Stimulated activated CD8-positive, alpha-beta memory T cell treated with anti-CD3 and anti-CD28 coated beads, Interleukin-15, amount 100 ng/mL, for 1 hour (primary cell): Measurements from ENCODE around the gene TCAIM.
"Not testable (repeated sequence)": the region's sequence is repeated elsewhere in the genome, so short reads cannot be mapped to it uniquely, and the experiment has no call there.

Experiments
- DNase-seq: peaks from one replicate; pipeline ENCODE4 v3.0.0-alpha.2; 2020; ENCODE audit warnings: low read depth

The TCAIM gene

DNA sequence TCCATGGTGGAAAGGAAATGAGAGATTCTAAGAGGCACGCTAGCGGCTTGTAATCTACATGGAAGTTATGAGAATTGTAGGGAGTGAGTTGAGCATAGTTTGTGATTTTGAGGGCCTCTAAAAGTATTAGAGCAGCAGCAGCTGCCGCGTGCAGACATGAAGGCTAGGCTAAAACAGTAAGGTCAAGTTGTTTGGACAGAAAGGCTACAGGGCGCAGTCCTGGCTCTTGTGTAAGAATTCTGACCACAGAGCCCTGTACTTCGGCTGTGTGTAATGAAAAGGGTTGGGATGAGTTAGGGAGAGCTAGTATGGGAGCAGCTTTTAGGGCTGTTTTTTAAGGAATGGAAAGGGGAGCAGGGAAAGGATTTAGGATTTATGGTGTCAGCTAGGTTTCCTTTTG is 8.0 kb downstream of the TCAIM start:
- not testable (repeated sequence) for DNase-seq

- DNase-seq: no peak
These were observed 10.4 kb downstream of the TCAIM start for GRCh38 chr3:44348993-44349392.

- DNase-seq: no peak
These were observed 14.9 kb downstream of the TCAIM start for GRCh38 chr3:44353355-44353924.

- DNase-seq: no peak
These were observed 16.9 kb downstream of the TCAIM start for GRCh38 chr3:44355362-44356033.

DNA sequence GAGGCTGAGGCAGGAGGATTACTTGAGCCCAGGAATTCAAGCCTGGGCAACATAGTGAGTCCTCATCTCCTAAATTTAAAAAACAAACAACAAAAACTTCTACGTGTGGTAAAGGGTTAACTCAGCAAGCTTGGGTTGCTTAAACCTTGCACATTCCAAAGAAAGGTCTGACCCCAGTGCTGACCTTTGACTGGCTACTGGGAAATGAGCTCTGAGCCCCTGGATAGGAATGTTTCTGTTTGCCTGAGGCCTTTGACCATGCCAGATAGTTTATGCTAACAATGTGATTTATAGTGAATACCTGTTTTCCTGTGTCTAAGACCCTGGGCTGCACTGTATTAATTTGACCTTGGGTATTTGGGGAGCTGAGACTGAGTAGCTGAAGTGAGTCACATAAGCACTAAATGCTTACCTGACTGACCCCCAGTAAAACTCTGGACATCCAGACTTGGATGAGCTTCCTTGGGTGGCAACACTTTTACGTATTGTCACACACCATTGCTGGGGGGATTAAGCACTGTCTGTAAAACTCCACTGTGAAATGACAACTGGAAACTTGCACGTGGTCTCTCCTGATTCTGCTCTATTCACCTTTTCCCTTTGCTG is 20.7 kb downstream of the TCAIM start:
- DNase-seq: no peak

GRCh38 chr3:44363591-44363990 is 25.0 kb downstream of the TCAIM start:
- DNase-seq: no peak

DNA sequence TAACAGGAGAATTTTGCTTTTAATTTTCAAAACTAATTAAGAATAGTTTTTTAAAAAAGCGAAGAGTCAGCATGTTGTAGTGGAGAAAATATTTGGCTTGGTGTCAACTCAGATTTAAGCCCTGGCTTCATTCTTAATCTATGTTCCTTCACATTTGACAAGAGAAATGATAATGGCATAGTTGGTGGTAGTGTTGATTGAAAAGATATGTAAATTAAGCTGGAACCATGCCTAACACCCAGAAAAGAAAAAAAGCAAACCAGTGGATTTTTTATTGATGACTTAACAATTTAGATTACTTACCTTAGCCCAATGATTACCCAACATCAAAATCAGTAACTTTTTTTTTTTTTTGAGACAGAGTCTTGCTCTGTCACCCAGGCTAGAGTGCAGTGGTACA is 27.4 kb downstream of the TCAIM start:
- no peak for DNase-seq

DNA sequence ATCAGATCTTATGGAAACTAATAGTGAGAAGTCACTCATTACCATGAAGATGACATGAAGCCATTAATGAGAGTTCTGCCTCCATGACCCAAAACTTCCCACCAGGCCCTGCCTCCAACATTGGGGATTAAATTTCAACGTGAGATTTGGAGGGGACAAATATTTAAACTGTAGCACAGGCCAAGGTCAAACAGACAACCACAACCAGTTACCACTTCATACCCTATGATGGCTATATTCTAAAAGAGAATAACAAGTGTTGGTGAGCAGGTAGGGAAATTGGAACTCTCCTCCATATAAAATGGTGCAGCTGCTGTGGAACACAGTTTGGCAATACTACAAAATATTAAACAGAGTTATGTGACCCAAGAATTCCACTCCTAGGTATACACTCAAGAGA is 36.9 kb downstream of the TCAIM start:
- no peak for DNase-seq

DNA sequence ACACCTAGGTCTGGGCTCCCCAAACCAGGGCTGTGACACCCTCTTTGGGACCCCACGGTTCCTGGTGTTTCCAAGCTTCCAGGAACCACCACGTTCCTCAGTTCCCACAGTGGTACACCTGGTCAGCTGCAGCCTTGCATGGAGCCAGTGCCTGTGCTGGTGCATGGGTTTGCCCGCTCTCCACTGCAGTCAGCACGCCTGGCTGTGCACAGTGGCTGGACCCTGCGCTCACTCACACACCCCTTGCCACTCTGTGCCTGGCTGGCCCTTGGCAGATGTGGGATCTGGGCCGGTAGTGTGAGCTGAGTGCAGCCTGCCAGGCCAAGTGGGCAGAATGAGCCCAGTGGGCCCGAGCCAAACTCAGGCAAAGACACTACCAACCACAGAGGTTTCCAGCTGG is 48.8 kb downstream of the TCAIM start:
- no peak for DNase-seq

DNA sequence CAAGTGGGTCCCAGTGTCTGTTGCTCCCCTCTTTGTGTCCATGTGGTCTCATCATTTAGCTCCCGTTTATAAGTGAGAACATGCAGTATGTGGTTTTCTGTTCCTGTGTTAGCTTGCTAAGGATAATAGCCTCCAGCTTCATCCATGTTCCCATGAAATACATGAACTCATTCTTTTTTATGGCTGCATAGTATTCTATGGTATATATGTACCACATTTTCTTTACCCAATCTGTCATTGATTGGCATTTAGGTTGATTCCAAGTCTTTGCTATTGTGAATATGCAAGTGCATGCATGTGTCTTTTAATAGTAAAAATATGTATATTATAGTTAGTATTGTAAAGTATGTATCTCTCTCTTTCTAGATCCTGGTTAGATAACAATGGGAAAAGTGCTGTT is 53.9 kb downstream of the TCAIM start:
- no peak for DNase-seq

- no peak for DNase-seq
These were observed 57.1 kb downstream of the TCAIM start for GRCh38 chr3:44395714-44396113.

DNA sequence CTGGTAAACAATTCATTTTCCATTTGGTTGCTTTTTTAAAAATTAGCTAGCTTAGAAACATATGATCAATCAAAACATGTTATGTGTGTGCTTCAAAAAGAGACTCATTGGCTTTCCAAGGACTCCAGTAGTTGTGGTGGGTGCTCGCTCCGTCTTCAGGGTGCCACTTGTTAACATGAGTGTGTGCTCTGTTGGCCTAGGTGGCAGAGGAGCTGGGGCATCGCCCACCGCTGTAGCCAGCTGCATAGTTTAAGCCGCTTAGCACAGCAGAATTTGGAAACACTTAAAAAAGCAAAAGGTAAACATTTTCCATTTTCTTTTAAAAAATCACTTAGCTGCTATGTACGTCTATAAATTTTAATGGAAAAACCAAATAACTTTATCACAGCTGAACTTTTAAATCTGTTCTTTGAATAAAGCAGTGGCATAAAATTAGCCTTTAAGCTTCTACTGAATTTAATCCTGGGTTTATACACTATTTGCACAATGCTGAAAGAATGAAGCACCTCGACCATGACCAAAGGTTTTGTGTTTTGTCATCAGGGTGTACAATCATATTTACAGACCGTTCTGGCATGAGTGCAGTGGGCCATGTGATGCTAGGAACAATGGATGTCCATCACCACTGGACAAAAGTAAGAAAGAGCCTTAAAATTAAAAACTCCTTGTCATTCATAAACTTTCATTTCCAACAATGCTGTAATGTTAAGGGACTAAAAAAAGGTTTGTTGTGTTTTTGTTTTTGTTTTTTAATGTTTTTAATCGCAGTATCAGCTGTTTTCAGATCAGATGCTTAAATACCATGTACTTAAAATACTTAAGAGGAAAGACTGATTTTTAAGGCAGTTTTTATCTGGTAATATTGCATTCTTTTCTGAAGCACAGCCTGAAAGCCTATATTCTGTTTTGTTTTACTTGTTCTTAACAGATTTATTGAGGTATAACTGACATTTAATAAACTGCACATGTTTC is 57.9 kb downstream of the TCAIM start:
- no peak for DNase-seq

DNA sequence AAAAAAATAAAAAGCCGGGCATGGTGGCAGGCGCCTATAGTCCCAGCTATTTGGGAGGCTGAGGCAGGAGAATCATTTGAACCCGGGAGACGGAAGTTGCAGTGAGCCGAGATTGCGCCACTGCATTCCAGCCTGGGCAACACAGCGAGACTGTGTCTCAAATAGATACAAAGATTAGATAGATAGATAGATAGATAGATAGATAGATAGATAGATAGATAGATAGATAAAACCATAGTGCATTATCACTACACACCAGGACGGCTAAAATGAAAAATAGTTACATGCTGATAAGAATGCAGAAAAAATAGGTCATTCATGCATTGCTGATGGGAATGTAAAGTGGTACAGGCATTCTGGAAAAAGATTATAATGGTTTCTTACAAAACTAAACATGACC is 59.7 kb downstream of the TCAIM start:
- not testable (repeated sequence) for DNase-seq

DNA sequence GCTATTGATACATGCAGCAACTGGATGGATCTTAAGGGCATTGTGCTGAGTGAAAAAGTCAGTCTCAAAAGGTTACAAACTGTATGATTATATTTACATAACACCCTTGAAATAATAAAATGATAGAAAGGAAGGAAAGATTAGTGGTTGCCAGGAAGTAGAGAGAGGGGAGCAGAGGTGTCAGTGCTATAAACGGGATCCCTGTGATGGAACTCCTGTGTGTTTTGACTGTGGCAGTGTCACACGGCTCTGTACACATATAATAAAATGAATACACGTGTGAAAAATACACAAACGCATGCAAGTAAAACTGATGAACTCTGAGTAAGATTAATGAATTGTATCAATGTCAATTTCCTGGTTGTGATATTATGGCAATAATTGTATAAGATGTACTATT is 60.3 kb downstream of the TCAIM start:
- DNase-seq: no peak

DNA sequence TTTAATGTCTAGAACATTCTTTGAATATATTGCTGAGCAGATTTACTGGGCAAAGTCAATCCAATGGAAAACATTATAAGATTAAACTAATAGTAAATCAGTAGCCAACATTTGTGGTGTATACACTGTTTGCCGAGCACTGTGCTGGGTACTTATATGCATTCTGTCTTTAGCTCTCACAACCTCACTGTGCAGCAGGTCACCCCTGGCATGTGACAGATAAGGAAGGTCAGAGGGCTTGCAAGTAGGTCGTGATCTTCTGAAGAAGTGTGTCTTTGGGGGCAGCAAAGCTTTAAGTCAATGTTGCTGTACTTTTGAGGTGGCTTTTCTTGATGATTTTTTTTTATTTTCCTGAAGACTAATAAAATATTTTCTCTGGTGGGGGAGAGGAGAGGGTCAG is 62.2 kb downstream of the TCAIM start:
- no peak for DNase-seq

DNA sequence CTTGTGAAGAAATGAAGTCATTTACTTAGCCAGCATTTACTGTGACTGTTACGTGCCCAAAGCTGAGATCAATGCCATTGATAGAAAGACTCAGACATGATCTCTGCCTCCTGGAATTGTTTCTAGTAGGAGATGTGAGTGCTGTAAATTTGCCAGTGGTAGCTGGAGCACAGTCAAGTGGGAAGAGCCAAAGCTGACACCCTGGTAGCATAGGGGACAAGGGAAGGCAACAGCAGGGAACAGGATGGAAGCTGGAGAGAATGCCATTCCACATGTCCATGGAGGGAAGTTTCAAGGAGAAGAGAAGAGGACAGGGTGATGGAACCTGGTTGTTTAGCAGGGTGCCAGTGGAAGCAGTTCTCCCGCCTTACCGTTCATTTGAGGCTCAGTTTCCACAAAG is 64.0 kb downstream of the TCAIM start:
- no peak for DNase-seq

GRCh38 chr3:44409640-44410410 is 71.3 kb downstream of the TCAIM start:
- DNase-seq: no peak

DNA sequence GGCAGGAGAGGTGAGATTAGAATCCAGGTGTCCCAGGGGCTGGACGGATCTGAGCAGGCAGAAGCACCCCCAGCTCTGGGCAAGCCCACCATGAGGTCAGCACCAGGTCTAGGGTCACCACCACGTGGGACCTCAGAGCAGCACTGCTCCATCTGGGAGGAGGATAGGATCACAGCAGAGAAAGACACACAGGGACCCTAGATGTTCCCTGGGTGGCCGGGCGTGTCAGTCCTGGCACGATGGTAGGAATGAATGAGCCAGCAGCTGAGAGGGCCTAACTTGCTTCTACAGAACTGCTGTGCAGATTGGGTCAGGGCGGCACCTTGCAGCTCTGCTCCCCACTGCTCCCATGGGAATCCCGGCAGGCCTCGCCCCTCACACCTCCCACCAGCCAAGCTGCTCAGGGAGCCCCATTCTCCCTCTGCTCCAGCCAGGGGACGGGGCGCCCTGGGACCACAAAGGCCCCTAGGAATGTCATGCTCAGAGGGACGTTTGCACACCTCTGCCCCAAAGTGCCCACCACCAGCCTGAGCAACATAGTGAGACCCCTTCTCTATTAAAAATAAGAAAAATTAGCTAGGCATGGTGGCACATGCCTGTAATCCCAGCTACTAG is 72.6 kb downstream of the TCAIM start:
- DNase-seq: no peak

- DNase-seq: no peak
These were observed 73.8 kb downstream of the TCAIM start for GRCh38 chr3:44412365-44412764.

- no peak for DNase-seq
These were observed 76.0 kb downstream of the TCAIM start for GRCh38 chr3:44414517-44415090.

- DNase-seq: no peak
These were observed 76.9 kb downstream of the TCAIM start for GRCh38 chr3:44415421-44415820.
